PC-3 (cell line): ENCODE data around the gene MAP2K5. TPM values are rescaled to one million over a fixed set of nuclear protein-coding genes. Genes with fewer than 3 reads are reported as not detected.
A peak's percentile ranks its signal among the peaks of the same experiment; 100 is the strongest.

Source experiments
- ATAC-seq: fragments of 200-7000 bp; cut with Tn5 transposase; 2 replicates; pipeline ENCODE4 v1.9.1; 2020; ENCODE audit warnings: mild to moderate bottlenecking, moderate library complexity
- BruUV-seq: library from RNA; stranded (reverse); fragments of 400-500 nt; replicated peaks from 2 replicates; lab custom pipeline; 2021; lab: Mats Ljungman, UMichigan
- CTCF ChIA-PET: fragments of 300-600 bp; sonication (Branson Sonifier 250); formaldehyde crosslinking; loops from one replicate; lab custom pipeline; 2022; ENCODE audit warnings: antibody characterized with exemption; lab: Charles Lee
- POLR2A ChIA-PET: fragments of 300-600 bp; sonication (Branson Sonifier 250); formaldehyde crosslinking; loops from one replicate; lab custom pipeline; 2022; ENCODE audit warnings: antibody characterized with exemption; ENCODE audit not compliant: unreplicated experiment; lab: Charles Lee
- DNase-seq: peaks from one replicate; pipeline ENCODE4 v3.0.0-alpha.2; 2015
- H2AFZ ChIP-seq: fragments of 300-600 bp; sonication (generic); 2 replicates; pipeline ENCODE4 v1.6.0; 2016; ENCODE audit warnings: antibody characterized with exemption, low read length
- H3F3A ChIP-seq: fragments of 300-600 bp; sonication (generic); one replicate; pipeline ENCODE4 v1.6.0; 2017; ENCODE audit warnings: antibody characterized with exemption, low read length, control low read depth, mild to moderate bottlenecking; ENCODE audit not compliant: unreplicated experiment
- H3K27ac ChIP-seq: fragments of 300-600 bp; sonication (generic); 2 replicates; pipeline ENCODE4 v1.5.1; 2016; ENCODE audit warnings: mild to moderate bottlenecking, low read length
- H3K27me3 ChIP-seq: fragments of 300-600 bp; sonication (generic); 2 replicates; pipeline ENCODE4 v1.6.1; 2016; ENCODE audit warnings: low read length, mixed read lengths
- H3K36me3 ChIP-seq: fragments of 300-600 bp; sonication (generic); 2 replicates; pipeline ENCODE4 v1.6.1; 2016; ENCODE audit warnings: low read depth, mixed run types, low read length, mixed read lengths
- H3K4me1 ChIP-seq: fragments of 300-600 bp; sonication (generic); 2 replicates; pipeline ENCODE4 v1.5.1; 2016; ENCODE audit warnings: low read length; ENCODE audit not compliant: insufficient read depth
- H3K4me2 ChIP-seq: fragments of 300-600 bp; sonication (generic); 2 replicates; pipeline ENCODE4 v1.6.0; 2016; ENCODE audit warnings: low read length
- H3K4me3 ChIP-seq: fragments of 300-600 bp; sonication (generic); 2 replicates; pipeline ENCODE4 v1.5.1; 2016; ENCODE audit warnings: mild to moderate bottlenecking, low read length, mixed read lengths
- H3K79me2 ChIP-seq: fragments of 300-600 bp; sonication (generic); 2 replicates; pipeline ENCODE4 v1.6.1; 2017; ENCODE audit warnings: low read length, mixed read lengths
- H3K9ac ChIP-seq: fragments of 300-600 bp; sonication (generic); 2 replicates; pipeline ENCODE4 v1.6.0; 2016; ENCODE audit warnings: mild to moderate bottlenecking, low read length
- H3K9me2 ChIP-seq: fragments of 300-600 bp; sonication (generic); replicated peaks from 2 replicates; pipeline ENCODE4 v1.6.1; 2016; ENCODE audit warnings: mixed run types, low read length, mixed read lengths
- H3K9me3 ChIP-seq: fragments of 300-600 bp; sonication (generic); 2 replicates; pipeline ENCODE4 v1.6.1; 2016; ENCODE audit warnings: low read length, mixed read lengths
- H4K20me1 ChIP-seq: fragments of 300-600 bp; sonication (generic); 2 replicates; pipeline ENCODE4 v1.6.1; 2016; ENCODE audit warnings: low read length, mixed read lengths
- CTCF ChIP-seq: fragments of 300-600 bp; sonication (generic); conservative IDR thresholded peaks from 2 replicates; pipeline ENCODE4 v1.5.1; 2017; ENCODE audit warnings: antibody characterized with exemption, low read depth, mild to moderate bottlenecking, low read length
- EZH2 ChIP-seq: fragments of 300-600 bp; sonication (generic); IDR thresholded peaks from one replicate; pipeline ENCODE4 v1.6.1; 2017; ENCODE audit warnings: antibody characterized with exemption, mild to moderate bottlenecking, low read length; ENCODE audit not compliant: unreplicated experiment
- EZH2phosphoT487 ChIP-seq: fragments of 300-600 bp; sonication (generic); IDR thresholded peaks from 2 replicates; pipeline ENCODE4 v1.6.1; 2018; ENCODE audit warnings: mild to moderate bottlenecking, antibody characterized with exemption, low read length, borderline replicate concordance
- intact Hi-C: fragments of 100-400 bp; cut with micrococcal nuclease; formaldehyde crosslinking; loops from 2 replicates; pipeline ENCODE4 v1.9.0; 2023
- total RNA-seq: library from RNA; depleted of rRNA; stranded (reverse); fragments of >200 nt; gene quantifications from 2 replicates; pipeline ENCODE4 v1.2.3, GENCODE V29; 2014

The MAP2K5 gene
- total RNA-seq, 1 experiment from 2014 or later, result 5.5 TPM

DNA sequence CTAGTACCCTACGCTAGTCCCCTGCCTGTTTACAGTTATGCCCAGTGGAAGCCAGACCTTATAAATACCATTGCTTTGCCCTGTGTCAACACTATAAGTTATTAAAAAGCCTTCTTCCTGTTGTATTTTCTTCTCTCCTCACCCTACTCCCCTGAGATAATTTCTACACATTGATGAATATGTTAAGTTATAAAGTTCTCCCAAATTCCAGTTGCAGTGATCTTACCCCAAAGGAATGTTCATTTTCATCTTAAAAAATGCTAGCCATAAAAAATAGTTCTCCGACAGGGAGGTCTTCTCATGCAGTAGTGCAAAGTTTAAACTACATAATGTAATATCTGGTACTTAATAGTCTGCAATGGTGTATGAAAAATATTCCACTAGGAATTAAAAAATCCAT is 58.6 kb downstream of the MAP2K5 start:
- Histone ChIP-seq H3K4me1 (peaks cover 5% of the 10 kb centered on the region), H3K36me3 (no peaks in the 10 kb centered on the region)
- no TSS peak for BruUV-seq

DNA sequence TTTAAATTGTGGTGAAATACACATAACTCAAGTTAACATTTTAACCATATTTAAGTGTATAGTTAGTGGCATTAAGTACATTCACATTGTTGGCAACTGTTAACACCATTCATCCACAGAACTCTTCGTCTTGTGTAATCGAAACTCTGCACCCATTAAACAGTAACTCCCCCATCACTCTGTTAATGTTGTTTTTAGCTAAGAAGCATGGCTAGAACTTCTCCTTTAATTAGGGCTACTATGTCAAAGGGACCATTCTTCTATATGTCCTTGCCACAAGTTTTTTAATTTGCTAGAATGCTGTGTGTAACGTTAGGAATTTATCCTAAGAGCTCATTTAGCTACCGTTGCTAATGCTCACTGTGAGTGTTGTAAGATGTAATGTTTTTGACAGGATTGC is 60.6 kb downstream of the MAP2K5 start:
- no peaks in the 10 kb centered on the region for H3K9me3 ChIP-seq
- BruUV-seq, result no TSS peak
- H3K79me2 ChIP-seq, result no peaks in the 10 kb centered on the region
- H3K4me1 ChIP-seq, result peaks cover 5% of the 10 kb centered on the region
- H3K4me2 ChIP-seq, result no peak overlapping the region
- H3F3A ChIP-seq, result no peaks in the 10 kb centered on the region
- no peak overlapping the region for H2AFZ ChIP-seq
- no peaks in the 10 kb centered on the region for H4K20me1 ChIP-seq
- H3K36me3 ChIP-seq, result no peaks in the 10 kb centered on the region
- no peak overlapping the region for H3K27ac ChIP-seq
- CTCF ChIA-PET, result no interaction called here
- no peak overlapping the region for H3K9ac ChIP-seq
- no peaks in the 10 kb centered on the region for H3K27me3 ChIP-seq
- DNase-seq (no peak), ATAC-seq (no peak)
- TF ChIP-seq EZH2phosphoT487 (no peak), EZH2 (no peak), CTCF (no peak)
- intact Hi-C loops, result no loop called here
- no peak overlapping the region for H3K4me3 ChIP-seq
- no peaks in the 10 kb centered on the region for H3K9me2 ChIP-seq
- POLR2A ChIA-PET, result no interaction called here

More for the DNA sequence above, 58.6 kb downstream of the MAP2K5 start:
- DNase-seq, result peak; percentile 31
- H3K4me3 ChIP-seq, result no peak overlapping the region
- TF ChIP-seq CTCF, result no peak
- no peak for TF ChIP-seq EZH2
- TF ChIP-seq EZH2phosphoT487, result no peak
- H3K4me2 ChIP-seq, result 0 out of 2 replicates have a peak overlapping the region, but pooled peaks have one; percentile 16
- H3K9ac ChIP-seq, result no peak overlapping the region
- no peaks in the 10 kb centered on the region for H3K27me3 ChIP-seq
- peak; percentile 98 for ATAC-seq
- no peaks in the 10 kb centered on the region for H3K9me2 ChIP-seq
- no peak overlapping the region for H3K27ac ChIP-seq
- H2AFZ ChIP-seq, result no peak overlapping the region
- CTCF ChIA-PET, result no interaction called here
- POLR2A ChIA-PET, result no interaction called here
- no peaks in the 10 kb centered on the region for H3K79me2 ChIP-seq
- H3F3A ChIP-seq, result no peaks in the 10 kb centered on the region
- H3K9me3 ChIP-seq, result no peaks in the 10 kb centered on the region
- intact Hi-C loops, result no loop called here
- H4K20me1 ChIP-seq, result no peaks in the 10 kb centered on the region

DNA sequence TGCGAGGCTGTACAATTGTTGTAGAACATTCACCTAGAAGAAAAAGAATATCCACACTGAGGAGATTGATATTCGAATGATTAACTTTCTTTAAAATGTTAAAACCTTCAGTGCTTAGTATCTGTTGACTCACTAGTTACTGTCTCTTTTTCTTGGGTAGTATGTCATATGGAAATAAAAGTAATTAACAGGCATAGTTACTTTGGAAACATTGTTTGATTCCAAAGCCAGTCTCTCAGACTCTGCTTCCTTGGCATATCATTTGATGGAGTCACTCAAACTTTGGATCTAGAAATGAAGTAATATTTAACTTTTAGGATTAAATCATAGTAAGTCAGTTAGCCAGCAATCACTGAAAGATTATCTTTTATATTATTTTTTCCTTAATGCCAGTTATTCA is 63.4 kb downstream of the MAP2K5 start:
- DNase-seq, result no peak
- CTCF ChIA-PET, result no interaction called here
- intact Hi-C loops, result no loop called here

More for the DNA sequence above, 63.4 kb downstream of the MAP2K5 start:
- H3K79me2 ChIP-seq, result no peaks in the 10 kb centered on the region
- H3K27me3 ChIP-seq, result no peaks in the 10 kb centered on the region
- no peaks in the 10 kb centered on the region for H3K9me2 ChIP-seq
- no peak for ATAC-seq
- no peaks in the 10 kb centered on the region for H4K20me1 ChIP-seq
- H3K4me3 ChIP-seq, result no peak overlapping the region
- TF ChIP-seq CTCF (no peak), EZH2phosphoT487 (no peak), EZH2 (no peak)
- no TSS peak for BruUV-seq
- POLR2A ChIA-PET, result no interaction called here
- peaks cover 1% of the 10 kb centered on the region for H3K4me1 ChIP-seq
- H3K36me3 ChIP-seq, result no peaks in the 10 kb centered on the region
- H2AFZ ChIP-seq, result no peak overlapping the region
- H3K27ac ChIP-seq, result no peak overlapping the region
- H3K4me2 ChIP-seq, result no peak overlapping the region
- H3K9ac ChIP-seq, result no peak overlapping the region
- H3F3A ChIP-seq, result no peaks in the 10 kb centered on the region
- no peaks in the 10 kb centered on the region for H3K9me3 ChIP-seq
